Measurements from ENCODE around the gene SMARCA4. TPM values are rescaled to one million over a fixed set of nuclear protein-coding genes. Genes with fewer than 3 reads are reported as not detected.

The SMARCA4 gene
- total RNA-seq, 6 experiments from 2014 or later, result 105 to 116 (median 114) TPM

- H3K9me3 Mint-ChIP-seq, result no peaks in the 10 kb centered on the region
- TF ChIP-seq CTCF (IDR thresholded peaks at IDR 0.05), result no peak
- H3K27ac Mint-ChIP-seq, result no peak overlapping the region; the same call in 1 of the 2 replicates
- no peak overlapping the region for H3K4me3 Mint-ChIP-seq
- peaks cover 12% of the 10 kb centered on the region for H3K27me3 Mint-ChIP-seq (ENCODE audit: insufficient read depth)
- no peak for DNase-seq
- peaks cover 20% of the 10 kb centered on the region for H3K36me3 Mint-ChIP-seq (ENCODE audit: low read depth)
- H3K4me1 Mint-ChIP-seq (ENCODE audit: low read depth), result peaks cover 9% of the 10 kb centered on the region
These were observed 36.2 kb upstream of the SMARCA4 start for GRCh38 chr19:10924597-10924996.

- H3K4me3 Mint-ChIP-seq, result peak overlapping the region; percentile 95
- no peaks in the 10 kb centered on the region for H3K9me3 Mint-ChIP-seq
- H3K36me3 Mint-ChIP-seq (ENCODE audit: low read depth), result peaks cover 16% of the 10 kb centered on the region
- peaks cover 6% of the 10 kb centered on the region for H3K27me3 Mint-ChIP-seq (ENCODE audit: insufficient read depth)
- TF ChIP-seq CTCF (IDR thresholded peaks at IDR 0.05), result no peak
- DNase-seq, result peak; percentile 25
- H3K27ac Mint-ChIP-seq, result peak overlapping the region; percentile 84
- peaks cover 9% of the 10 kb centered on the region for H3K4me1 Mint-ChIP-seq (ENCODE audit: low read depth)
These were observed 32.9 kb upstream of the SMARCA4 start for GRCh38 chr19:10927730-10928562.

- peak within 1 kb of the TSS; percentile 84 for H3K27ac Mint-ChIP-seq
- peaks cover 6% of the 10 kb centered on the region for H3K27me3 Mint-ChIP-seq (ENCODE audit: insufficient read depth)
- peaks cover 16% of the 10 kb centered on the region for H3K36me3 Mint-ChIP-seq (ENCODE audit: low read depth)
- DNase-seq, result peak; percentile 98
- H3K9me3 Mint-ChIP-seq, result no peaks in the 10 kb centered on the region
- peaks cover 9% of the 10 kb centered on the region for H3K4me1 Mint-ChIP-seq (ENCODE audit: low read depth)
- TF ChIP-seq CTCF (IDR thresholded peaks at IDR 0.05), result no peak
- peak within 1 kb of the TSS; percentile 95 for H3K4me3 Mint-ChIP-seq
These were observed 32.0 kb upstream of the SMARCA4 start, which contains the start of the genes TIMM29 and YIPF2 for GRCh38 chr19:10928563-10929401. Gene TIMM29 (plus strand): TSS chr19:10928811. CDS start chr19:10928823, 12 bp downstream. Gene YIPF2 (minus strand): TSS chr19:10928639. CDS start chr19:10928410, 229 bp downstream.

GRCh38 chr19:10929402-10929794 lies 31.4 kb upstream of the SMARCA4 start:
- Mint-ChIP-seq H3K9me3 (no peaks in the 10 kb centered on the region), H3K4me1 (ENCODE audit: low read depth) (peaks cover 9% of the 10 kb centered on the region), H3K27ac (peak overlapping the region; percentile 18; the same call in 1 of the 2 replicates), H3K27me3 (ENCODE audit: insufficient read depth) (peaks cover 6% of the 10 kb centered on the region), H3K36me3 (ENCODE audit: low read depth) (peaks cover 16% of the 10 kb centered on the region), H3K4me3 (peak overlapping the region; percentile 95)
- no peak for TF ChIP-seq CTCF (IDR thresholded peaks at IDR 0.05)
- DNase-seq, result no peak

GRCh38 chr19:10935371-10936059 lies 25.3 kb upstream of the SMARCA4 start:
- H3K9me3 Mint-ChIP-seq, result no peaks in the 10 kb centered on the region
- no peak for TF ChIP-seq CTCF (IDR thresholded peaks at IDR 0.05)
- no peaks in the 10 kb centered on the region for H3K36me3 Mint-ChIP-seq (ENCODE audit: low read depth)
- H3K4me3 Mint-ChIP-seq, result no peak overlapping the region
- no peak for DNase-seq
- H3K27me3 Mint-ChIP-seq (ENCODE audit: insufficient read depth), result no peaks in the 10 kb centered on the region; the same call in 1 of the 2 replicates
- peaks cover 6% of the 10 kb centered on the region for H3K4me1 Mint-ChIP-seq (ENCODE audit: low read depth)
- H3K27ac Mint-ChIP-seq, result no peak overlapping the region

Measured in HFFc6 (cell line).